Prostate gland (tissue), 2 donors: ENCODE results near the gene INPP5F.

Source experiments
- POLR2A ChIP-seq: fragments of 450-650 bp; IDR thresholded peaks from one replicate; pipeline ENCODE4 v1.6.1; 2016; ENCODE audit warnings: antibody characterized with exemption, mild to moderate bottlenecking
- TF ChIP-seq, protein P1 (sequence below), 4 experiments: fragments of 200-600 bp in 2 of 4; fragments of 450-650 bp in 2 of 4; sonication (generic) in 2 of 4; IDR thresholded peaks; 1 replicate in 3 of 4; 2 replicates in 1 of 4; pipeline ENCODE4 v1.5.1; 2016 to 2019; ENCODE audit warnings: antibody characterized with exemption in 4 of 4, mild to moderate bottlenecking in 2 of 4, moderate library complexity in 2 of 4

DNA sequence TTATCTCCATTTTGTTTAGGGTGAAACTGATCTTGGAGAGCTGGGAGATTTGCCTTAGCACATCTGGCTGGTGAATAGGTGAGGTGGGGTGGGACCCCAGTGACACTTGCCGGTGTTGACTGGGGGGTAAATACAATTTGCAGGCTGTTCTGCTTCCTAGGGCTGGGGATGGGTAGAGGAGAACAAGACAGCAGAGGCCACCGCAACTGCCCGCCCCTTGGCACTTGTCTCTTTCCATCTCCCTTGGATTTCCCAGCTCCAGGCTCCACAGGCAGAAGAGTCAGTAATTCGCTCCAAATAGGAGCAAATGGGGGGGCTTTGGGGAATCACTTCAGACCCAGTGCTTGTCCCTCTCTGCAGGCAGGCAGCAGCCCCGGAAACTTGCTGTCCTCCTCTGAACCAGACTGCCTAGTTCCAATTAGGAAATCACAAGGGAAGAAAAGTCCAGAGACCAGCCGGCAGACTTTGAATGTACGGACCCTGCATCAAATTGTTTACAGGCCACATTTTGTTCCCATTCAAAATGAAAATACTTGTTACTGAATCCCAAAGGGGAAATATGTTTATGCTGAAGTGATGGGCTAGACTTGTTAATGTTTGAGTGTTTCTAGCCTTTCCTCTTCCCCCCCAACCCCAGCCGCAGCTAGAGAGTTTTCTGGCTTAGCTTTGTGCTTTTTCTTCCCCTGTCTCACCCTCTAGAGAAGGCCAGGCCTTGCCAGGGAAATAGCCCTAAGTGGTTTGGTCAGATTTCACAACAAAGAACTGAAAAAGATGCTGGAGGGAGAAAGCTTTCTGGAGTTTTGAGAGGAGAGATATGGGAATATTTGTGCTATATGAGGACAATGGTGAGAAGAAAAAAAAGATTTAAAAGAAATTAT, 10.0 kb upstream of the INPP5F start:
- TF ChIP-seq, protein P1, sequence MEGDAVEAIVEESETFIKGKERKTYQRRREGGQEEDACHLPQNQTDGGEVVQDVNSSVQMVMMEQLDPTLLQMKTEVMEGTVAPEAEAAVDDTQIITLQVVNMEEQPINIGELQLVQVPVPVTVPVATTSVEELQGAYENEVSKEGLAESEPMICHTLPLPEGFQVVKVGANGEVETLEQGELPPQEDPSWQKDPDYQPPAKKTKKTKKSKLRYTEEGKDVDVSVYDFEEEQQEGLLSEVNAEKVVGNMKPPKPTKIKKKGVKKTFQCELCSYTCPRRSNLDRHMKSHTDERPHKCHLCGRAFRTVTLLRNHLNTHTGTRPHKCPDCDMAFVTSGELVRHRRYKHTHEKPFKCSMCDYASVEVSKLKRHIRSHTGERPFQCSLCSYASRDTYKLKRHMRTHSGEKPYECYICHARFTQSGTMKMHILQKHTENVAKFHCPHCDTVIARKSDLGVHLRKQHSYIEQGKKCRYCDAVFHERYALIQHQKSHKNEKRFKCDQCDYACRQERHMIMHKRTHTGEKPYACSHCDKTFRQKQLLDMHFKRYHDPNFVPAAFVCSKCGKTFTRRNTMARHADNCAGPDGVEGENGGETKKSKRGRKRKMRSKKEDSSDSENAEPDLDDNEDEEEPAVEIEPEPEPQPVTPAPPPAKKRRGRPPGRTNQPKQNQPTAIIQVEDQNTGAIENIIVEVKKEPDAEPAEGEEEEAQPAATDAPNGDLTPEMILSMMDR (IDR thresholded peaks at IDR 0.05) = no peak
- TF ChIP-seq POLR2A = no peak
